Measurements from ENCODE around the gene CDH23.

Gene CDH23

DNA sequence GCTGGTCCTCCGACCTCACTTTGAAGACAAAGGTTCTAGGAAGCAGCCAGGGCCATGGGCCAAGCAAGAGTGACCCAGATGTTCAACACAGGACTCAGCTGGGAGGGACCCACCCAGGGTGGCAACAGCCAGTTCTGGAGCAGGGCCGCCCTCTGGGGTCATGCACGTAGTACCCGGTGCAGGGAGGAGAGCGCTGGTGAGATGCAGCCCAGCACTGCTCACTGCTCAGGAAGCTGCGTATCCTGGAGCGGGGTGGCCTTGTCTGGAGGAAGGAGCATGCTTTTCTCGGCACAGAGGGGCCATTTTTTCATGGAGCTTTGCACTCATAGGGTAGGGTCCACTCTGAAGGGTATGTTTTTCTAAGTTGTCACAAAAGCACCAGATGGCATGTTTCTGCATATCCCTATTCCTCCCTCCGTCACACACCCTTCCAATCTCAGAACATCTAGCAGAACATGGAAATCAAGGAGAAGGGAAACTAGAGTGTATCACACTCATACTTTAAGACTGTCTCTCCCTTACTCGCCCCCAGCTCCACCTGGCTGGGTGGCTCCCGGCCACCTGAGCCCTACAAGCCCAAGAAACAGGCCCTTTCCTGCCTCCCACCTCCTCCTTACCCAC lies 132.6 kb downstream of the CDH23 start:
- TF ChIP-seq TAF1 (IDR thresholded peaks at IDR 0.05; ENCODE audit: borderline replicate concordance, insufficient read depth, low read length) (no peak), FOXP2 (optimal IDR thresholded peaks at IDR 0.05; ENCODE audit: borderline replicate concordance, extremely low read depth, extremely low read length, insufficient read depth) (no peak), POLR2AphosphoS5 (IDR thresholded peaks at IDR 0.05; ENCODE audit: low read depth, low read length) (no peak), SIN3A (IDR thresholded peaks at IDR 0.05; ENCODE audit: borderline replicate concordance, insufficient read depth, low read length) (no peak)
- TF ChIP-seq, protein P1, sequence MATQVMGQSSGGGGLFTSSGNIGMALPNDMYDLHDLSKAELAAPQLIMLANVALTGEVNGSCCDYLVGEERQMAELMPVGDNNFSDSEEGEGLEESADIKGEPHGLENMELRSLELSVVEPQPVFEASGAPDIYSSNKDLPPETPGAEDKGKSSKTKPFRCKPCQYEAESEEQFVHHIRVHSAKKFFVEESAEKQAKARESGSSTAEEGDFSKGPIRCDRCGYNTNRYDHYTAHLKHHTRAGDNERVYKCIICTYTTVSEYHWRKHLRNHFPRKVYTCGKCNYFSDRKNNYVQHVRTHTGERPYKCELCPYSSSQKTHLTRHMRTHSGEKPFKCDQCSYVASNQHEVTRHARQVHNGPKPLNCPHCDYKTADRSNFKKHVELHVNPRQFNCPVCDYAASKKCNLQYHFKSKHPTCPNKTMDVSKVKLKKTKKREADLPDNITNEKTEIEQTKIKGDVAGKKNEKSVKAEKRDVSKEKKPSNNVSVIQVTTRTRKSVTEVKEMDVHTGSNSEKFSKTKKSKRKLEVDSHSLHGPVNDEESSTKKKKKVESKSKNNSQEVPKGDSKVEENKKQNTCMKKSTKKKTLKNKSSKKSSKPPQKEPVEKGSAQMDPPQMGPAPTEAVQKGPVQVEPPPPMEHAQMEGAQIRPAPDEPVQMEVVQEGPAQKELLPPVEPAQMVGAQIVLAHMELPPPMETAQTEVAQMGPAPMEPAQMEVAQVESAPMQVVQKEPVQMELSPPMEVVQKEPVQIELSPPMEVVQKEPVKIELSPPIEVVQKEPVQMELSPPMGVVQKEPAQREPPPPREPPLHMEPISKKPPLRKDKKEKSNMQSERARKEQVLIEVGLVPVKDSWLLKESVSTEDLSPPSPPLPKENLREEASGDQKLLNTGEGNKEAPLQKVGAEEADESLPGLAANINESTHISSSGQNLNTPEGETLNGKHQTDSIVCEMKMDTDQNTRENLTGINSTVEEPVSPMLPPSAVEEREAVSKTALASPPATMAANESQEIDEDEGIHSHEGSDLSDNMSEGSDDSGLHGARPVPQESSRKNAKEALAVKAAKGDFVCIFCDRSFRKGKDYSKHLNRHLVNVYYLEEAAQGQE (IDR thresholded peaks at IDR 0.05; ENCODE audit: insufficient read depth in 1 of 2, low read depth in 2 of 2, low read length in 2 of 2) = no peak

DNA sequence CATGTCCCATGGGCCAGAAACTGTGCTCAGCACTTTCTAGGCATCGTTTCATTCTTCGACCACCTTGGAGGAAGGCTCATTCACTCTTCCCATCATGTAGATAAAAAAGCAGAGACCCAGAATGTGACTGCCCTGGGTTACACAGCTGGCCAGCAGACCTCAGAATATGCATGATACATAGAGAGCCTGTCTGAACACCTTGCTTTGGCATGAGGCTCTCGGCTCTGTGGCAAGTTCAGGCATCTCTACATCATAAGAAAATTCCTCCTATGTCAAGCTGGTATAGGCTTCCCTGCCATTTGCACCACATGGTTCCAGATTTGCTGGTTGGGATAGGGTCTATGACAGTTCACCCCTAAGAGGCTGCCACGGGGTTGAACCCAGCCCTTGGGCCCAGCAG lies 134.1 kb downstream of the CDH23 start:
- no peak for TF ChIP-seq TAF1 (IDR thresholded peaks at IDR 0.05; ENCODE audit: borderline replicate concordance, insufficient read depth, low read length)
- TF ChIP-seq FOXP2 (optimal IDR thresholded peaks at IDR 0.05; ENCODE audit: borderline replicate concordance, extremely low read depth, extremely low read length, insufficient read depth) = no peak
- TF ChIP-seq, protein P1 (IDR thresholded peaks at IDR 0.05; ENCODE audit: insufficient read depth in 1 of 2, low read depth in 2 of 2, low read length in 2 of 2) = no peak
- TF ChIP-seq SIN3A (IDR thresholded peaks at IDR 0.05; ENCODE audit: borderline replicate concordance, insufficient read depth, low read length) = no peak
- no peak for TF ChIP-seq POLR2AphosphoS5 (IDR thresholded peaks at IDR 0.05; ENCODE audit: low read depth, low read length)

DNA sequence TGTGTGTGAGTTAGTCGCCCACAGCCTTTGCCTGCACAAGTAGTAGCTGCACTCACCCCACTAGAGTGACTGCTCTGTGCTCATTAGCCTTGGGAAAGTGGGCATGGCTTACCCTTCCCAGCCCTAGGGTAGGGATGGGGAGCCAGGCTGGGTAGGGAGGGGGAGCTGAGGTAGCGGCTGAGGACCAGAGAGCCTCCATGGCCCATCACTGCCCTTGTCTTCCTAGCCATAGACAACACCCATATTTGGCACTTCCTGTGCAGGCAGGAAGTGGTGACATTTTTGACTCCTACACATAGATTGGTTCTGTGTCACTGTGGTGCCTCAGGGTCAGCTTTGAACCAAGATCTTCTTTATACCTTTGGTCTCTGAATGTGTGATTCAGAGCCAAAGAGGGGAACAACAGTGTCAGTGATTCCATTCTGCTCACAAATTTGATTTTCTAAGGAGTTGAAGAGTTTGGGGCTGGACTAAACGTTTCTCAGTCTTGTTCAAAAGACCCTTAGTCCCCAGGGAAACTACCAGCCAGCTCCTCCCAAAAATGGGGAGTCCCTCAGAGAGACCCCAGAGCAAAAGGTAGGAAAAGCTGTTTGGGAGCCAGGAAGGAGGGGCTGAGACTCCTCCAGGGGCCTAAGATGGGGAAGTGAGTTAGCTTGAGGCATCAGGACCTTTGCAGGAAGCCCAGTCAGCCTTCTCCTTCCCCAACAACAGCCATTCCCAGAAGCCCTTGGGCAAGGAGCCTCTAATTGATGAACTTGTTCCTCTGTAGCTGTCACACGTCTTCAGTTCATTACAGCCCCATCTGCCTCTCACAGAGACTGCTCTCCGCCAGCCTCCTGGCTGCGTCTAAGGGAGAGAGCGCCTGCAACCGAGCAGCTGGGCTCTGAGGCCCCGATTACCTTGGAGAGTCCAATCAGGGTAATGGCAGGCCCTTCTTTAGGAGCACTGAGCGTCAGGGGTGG lies 135.0 kb downstream of the CDH23 start:
- TF ChIP-seq POLR2AphosphoS5 (IDR thresholded peaks at IDR 0.05; ENCODE audit: low read depth, low read length) (no peak), FOXP2 (optimal IDR thresholded peaks at IDR 0.05; ENCODE audit: borderline replicate concordance, extremely low read depth, extremely low read length, insufficient read depth) (no peak), TAF1 (IDR thresholded peaks at IDR 0.05; ENCODE audit: borderline replicate concordance, insufficient read depth, low read length) (no peak), SIN3A (IDR thresholded peaks at IDR 0.05; ENCODE audit: borderline replicate concordance, insufficient read depth, low read length) (no peak)
- TF ChIP-seq, protein P1 (IDR thresholded peaks at IDR 0.05; ENCODE audit: insufficient read depth in 1 of 2, low read depth in 2 of 2, low read length in 2 of 2) = no peak

DNA sequence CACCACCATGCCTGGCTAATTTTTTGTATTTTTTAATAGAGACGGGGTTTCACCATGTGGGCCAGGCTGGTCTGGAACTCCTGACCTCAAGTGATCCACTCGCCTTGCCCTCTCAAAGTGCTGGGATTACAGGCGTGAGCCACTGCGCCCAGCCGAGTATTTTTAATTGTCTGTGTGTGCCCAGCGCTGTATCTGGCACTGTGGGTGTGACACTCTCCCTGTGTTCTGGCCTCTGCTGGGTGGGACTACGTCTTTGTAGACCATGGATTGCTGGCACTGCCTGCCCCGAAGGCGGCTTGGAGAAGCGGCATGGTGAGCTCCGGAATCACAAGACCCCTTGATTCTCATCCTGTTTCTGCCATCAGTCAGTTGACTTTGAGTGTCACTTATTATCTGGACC lies 136.2 kb downstream of the CDH23 start:
- TF ChIP-seq SIN3A (IDR thresholded peaks at IDR 0.05; ENCODE audit: borderline replicate concordance, insufficient read depth, low read length) = no peak
- TF ChIP-seq FOXP2 (optimal IDR thresholded peaks at IDR 0.05; ENCODE audit: borderline replicate concordance, extremely low read depth, extremely low read length, insufficient read depth) = no peak
- TF ChIP-seq, protein P1 (IDR thresholded peaks at IDR 0.05; ENCODE audit: insufficient read depth in 1 of 2, low read depth in 2 of 2, low read length in 2 of 2) = no peak
- no peak for TF ChIP-seq TAF1 (IDR thresholded peaks at IDR 0.05; ENCODE audit: borderline replicate concordance, insufficient read depth, low read length)
- no peak for TF ChIP-seq POLR2AphosphoS5 (IDR thresholded peaks at IDR 0.05; ENCODE audit: low read depth, low read length)
